ENCODE measurements around the gene FLAD1. TPM values are rescaled to one million over a fixed set of nuclear protein-coding genes. Genes with fewer than 3 reads are reported as not detected.

FLAD1 gene
- total and polyA plus RNA-seq, 2 donors (not counting 3 experiments of a cell fraction or from before 2014, with no cell fraction given) = 42.2 to 59.1 TPM

- no peak overlapping the region for H3K4me2 ChIP-seq (ENCODE audit: insufficient read depth, low read length)
- H3K27me3 ChIP-seq (ENCODE audit: control insufficient read depth in 2 of 2, insufficient read depth in 2 of 2, low read length in 2 of 2) = peaks cover 0 to 5% of the 10 kb centered on the region in 2 experiments
- H3K9me3 ChIP-seq (replicated peaks; ENCODE audit: control insufficient read depth, insufficient read depth, low read length) = no peaks in the 10 kb centered on the region
- CTCF ChIA-PET = interaction anchor here (1.8 kb wide), 1 partner anchor 19 kb away, joined by 8 read pairs; no protein-coding TSS in a partner anchor
- no peaks in the 10 kb centered on the region for H3K9me1 ChIP-seq (replicated peaks; ENCODE audit: control insufficient read depth, extremely low read depth, insufficient read depth, low read length)
- TF ChIP-seq, protein P1, sequence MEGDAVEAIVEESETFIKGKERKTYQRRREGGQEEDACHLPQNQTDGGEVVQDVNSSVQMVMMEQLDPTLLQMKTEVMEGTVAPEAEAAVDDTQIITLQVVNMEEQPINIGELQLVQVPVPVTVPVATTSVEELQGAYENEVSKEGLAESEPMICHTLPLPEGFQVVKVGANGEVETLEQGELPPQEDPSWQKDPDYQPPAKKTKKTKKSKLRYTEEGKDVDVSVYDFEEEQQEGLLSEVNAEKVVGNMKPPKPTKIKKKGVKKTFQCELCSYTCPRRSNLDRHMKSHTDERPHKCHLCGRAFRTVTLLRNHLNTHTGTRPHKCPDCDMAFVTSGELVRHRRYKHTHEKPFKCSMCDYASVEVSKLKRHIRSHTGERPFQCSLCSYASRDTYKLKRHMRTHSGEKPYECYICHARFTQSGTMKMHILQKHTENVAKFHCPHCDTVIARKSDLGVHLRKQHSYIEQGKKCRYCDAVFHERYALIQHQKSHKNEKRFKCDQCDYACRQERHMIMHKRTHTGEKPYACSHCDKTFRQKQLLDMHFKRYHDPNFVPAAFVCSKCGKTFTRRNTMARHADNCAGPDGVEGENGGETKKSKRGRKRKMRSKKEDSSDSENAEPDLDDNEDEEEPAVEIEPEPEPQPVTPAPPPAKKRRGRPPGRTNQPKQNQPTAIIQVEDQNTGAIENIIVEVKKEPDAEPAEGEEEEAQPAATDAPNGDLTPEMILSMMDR (IDR thresholded peaks at IDR 0.05; ENCODE audit: extremely low read depth in 1 of 2, insufficient read depth in 1 of 2, low read depth in 1 of 2, low read length in 2 of 2) = no peak
- no peak for TF ChIP-seq FOS (IDR thresholded peaks at IDR 0.05; ENCODE audit: borderline replicate concordance, insufficient read depth, low read length)
- TF ChIP-seq JUN (IDR thresholded peaks at IDR 0.05; ENCODE audit: borderline replicate concordance, insufficient read depth, insufficient read length, low read depth) = no peak
- no peak for TF ChIP-seq POLR2A (IDR thresholded peaks at IDR 0.05; ENCODE audit: low read depth, low read length)
- TF ChIP-seq EZH2 (IDR thresholded peaks at IDR 0.05; ENCODE audit: borderline replicate concordance, low read depth, low read length, severe bottlenecking) = no peak
- TF ChIP-seq, protein P2, sequence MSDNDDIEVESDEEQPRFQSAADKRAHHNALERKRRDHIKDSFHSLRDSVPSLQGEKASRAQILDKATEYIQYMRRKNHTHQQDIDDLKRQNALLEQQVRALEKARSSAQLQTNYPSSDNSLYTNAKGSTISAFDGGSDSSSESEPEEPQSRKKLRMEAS (IDR thresholded peaks at IDR 0.05; ENCODE audit: insufficient read depth, insufficient read length) = no peak
- no peak for TF ChIP-seq POLR2AphosphoS5 (IDR thresholded peaks at IDR 0.05; ENCODE audit: insufficient read depth, low read depth, low read length)
- TF ChIP-seq GATA2 (IDR thresholded peaks at IDR 0.05; ENCODE audit: insufficient read depth, insufficient read length, low read depth, low read length) = no peak
- TF ChIP-seq MYC (IDR thresholded peaks at IDR 0.05; ENCODE audit: low read depth, low read length) = no peak
- dilution Hi-C loops (cut with MboI; ENCODE audit: extremely low pct_ligation_motif_present, low sequenced_read_pairs) (no loop called here), intact Hi-C loops (cut with micrococcal nuclease) (no loop called here)
- H3K27ac ChIP-seq (ENCODE audit: insufficient read depth, low read depth, low read length) = no peak overlapping the region
- no peak for FAIRE-seq
- no peak for DNase-seq (ENCODE audit: low read depth, low spot score)
- no TSS peak for BruUV-seq (replicated peaks)
- no peaks in the 10 kb centered on the region for H3K36me3 ChIP-seq (ENCODE audit: control insufficient read depth in 2 of 2, extremely low read depth in 1 of 2, insufficient read depth in 2 of 2, low read length in 2 of 2)
- H2AFZ ChIP-seq (ENCODE audit: low read depth, low read length) = no peak overlapping the region
- H4K20me1 ChIP-seq (replicated peaks; ENCODE audit: control insufficient read depth, extremely low read depth, insufficient read depth, low read length) = no peaks in the 10 kb centered on the region
- POLR2A ChIA-PET = no interaction called here
- no peaks in the 10 kb centered on the region for H3K79me2 ChIP-seq (ENCODE audit: control insufficient read depth, insufficient read depth, low read length)
- H3K4me1 ChIP-seq (ENCODE audit: control insufficient read depth, extremely low read depth, insufficient read depth, low read length) = peaks cover 4% of the 10 kb centered on the region
- H3K9ac ChIP-seq (replicated peaks; ENCODE audit: extremely low read depth, insufficient read depth, low read length) = no peak overlapping the region
- no peak overlapping the region for H3K4me3 ChIP-seq (replicated peaks in 1 of 3; ENCODE audit: insufficient read depth in 1 of 3, low read depth in 1 of 3, low read length in 3 of 3)
Observed at GRCh38 chr1:155035936-155036335, 52.8 kb downstream of the FLAD1 start.
